NOMO-1 treated with dmso at 0.1 percent for 144 hours (cell line): ENCODE measurements around the gene PDE6B.
"Not testable (repeated sequence)": the region's sequence is repeated elsewhere in the genome, so short reads cannot be mapped to it uniquely, and the experiment has no call there.

Experiments used
- DNase-seq: peaks from one replicate; lab custom pipeline; 2025; ENCODE audit not compliant: unreplicated experiment; lab: John Stamatoyannopoulos, UW

PDE6B gene

GRCh38 chr4:624705-625590, at the start of gene PDE6B:
Gene PDE6B, plus strand, starts transcription at chr4:625573. Its CDS starts 54 bp downstream, at chr4:625627.
- DNase-seq = no peak

GRCh38 chr4:576245-576821, 49.0 kb upstream of the PDE6B start, which contains the start of gene TMEM271:
Gene TMEM271, minus strand, starts transcription at chr4:576295. Its CDS starts 233 bp downstream, at chr4:576062.
- DNase-seq = no peak

GRCh38 chr4:576991-577498, 48.3 kb upstream of the PDE6B start:
- DNase-seq = no peak

GRCh38 chr4:577499-578450, 47.6 kb upstream of the PDE6B start:
- no peak for DNase-seq

GRCh38 chr4:578451-579443, 46.6 kb upstream of the PDE6B start:
- DNase-seq = no peak

GRCh38 chr4:579543-580175, 45.7 kb upstream of the PDE6B start:
- DNase-seq = no peak

GRCh38 chr4:581181-581580, 44.2 kb upstream of the PDE6B start:
- DNase-seq = no peak

- DNase-seq = no peak
These were observed 43.5 kb upstream of the PDE6B start for GRCh38 chr4:581753-582361.

- no peak for DNase-seq
These were observed 41.6 kb upstream of the PDE6B start for GRCh38 chr4:583820-584219.

GRCh38 chr4:587671-588350, 37.6 kb upstream of the PDE6B start:
- no peak for DNase-seq

GRCh38 chr4:588351-588849, 37.0 kb upstream of the PDE6B start:
- DNase-seq = no peak

GRCh38 chr4:589219-589963, 36.0 kb upstream of the PDE6B start:
- DNase-seq = no peak

GRCh38 chr4:590313-590841, 35.0 kb upstream of the PDE6B start:
- DNase-seq = no peak

GRCh38 chr4:592178-592577, 33.2 kb upstream of the PDE6B start:
- DNase-seq = not testable (repeated sequence)

GRCh38 chr4:592825-593520, 32.4 kb upstream of the PDE6B start:
- no peak for DNase-seq

- no peak for DNase-seq
These were observed 26.4 kb upstream of the PDE6B start for GRCh38 chr4:598925-599324.

- no peak for DNase-seq
These were observed 25.2 kb upstream of the PDE6B start for GRCh38 chr4:600166-600565.
